ENCODE measurements around the gene UBE2Z. TPM values are rescaled to one million over a fixed set of nuclear protein-coding genes. Genes with fewer than 3 reads are reported as not detected.

Gene UBE2Z
- total and polyA plus RNA-seq, 9 of the 15 experiments (the other 6 are each of a cell fraction or from before 2014, with no cell fraction given) = 11.8 to 89.0 (median 38.2) TPM

GRCh38 chr17:48908047-48908843, at the start of gene UBE2Z (continued):
- TF ChIP-seq TOE1 (IDR thresholded peaks at IDR 0.05; ENCODE audit: borderline replicate concordance) (peak; percentile 56; the same call in 1 of the 2 replicates), TOE1 (CRISPR knock-in tag; IDR thresholded peaks at IDR 0.05; ENCODE audit: borderline replicate concordance, low read depth) (no peak), BMI1 (IDR thresholded peaks at IDR 0.05; ENCODE audit: low read length) (no peak), COPS2 (conservative IDR thresholded peaks at IDR 0.05) (no peak), HDGF (IDR thresholded peaks at IDR 0.05) (peak; percentile 88; the same call in 1 of the 2 replicates), ZNF347 (CRISPR knock-in tag; IDR thresholded peaks at IDR 0.05; ENCODE audit: low read depth) (no peak), PCBP2 (IDR thresholded peaks at IDR 0.05; ENCODE audit: low read depth, low read length, poor library complexity, severe bottlenecking) (no peak), VEZF1 (CRISPR knock-in tag; IDR thresholded peaks at IDR 0.05) (peak; percentile 93), BCL6 (CRISPR knock-in tag; IDR thresholded peaks at IDR 0.05) (no peak), HMG20A (CRISPR knock-in tag; conservative IDR thresholded peaks at IDR 0.05) (no peak), ZNF696 (CRISPR knock-in tag; conservative IDR thresholded peaks at IDR 0.05) (no peak), ZNF23 (CRISPR knock-in tag; IDR thresholded peaks at IDR 0.05) (no peak), CBX3 (IDR thresholded peaks at IDR 0.05; ENCODE audit: borderline replicate concordance in 1 of 2, low read length in 2 of 2) (no peak), RFX1 (IDR thresholded peaks at IDR 0.05) (no peak), HNRNPL (IDR thresholded peaks at IDR 0.05; ENCODE audit: low read depth, low read length) (no peak), ARID2 (IDR thresholded peaks at IDR 0.05) (no peak), KAT7 (CRISPR knock-in tag; IDR thresholded peaks at IDR 0.05; ENCODE audit: borderline replicate concordance) (no peak), PML (IDR thresholded peaks at IDR 0.05; ENCODE audit: low read length) (peak; percentile 62; the same call in 1 of the 2 replicates), ZNF778 (CRISPR knock-in tag; IDR thresholded peaks at IDR 0.05) (no peak), NKRF (IDR thresholded peaks at IDR 0.05; ENCODE audit: borderline replicate concordance) (peak; percentile 76; the same call in 1 of the 2 replicates), ZNF57 (CRISPR knock-in tag; IDR thresholded peaks at IDR 0.05) (no peak), ZNF121 (CRISPR knock-in tag; conservative IDR thresholded peaks at IDR 0.05) (no peak), SPI1 (IDR thresholded peaks at IDR 0.05; ENCODE audit: borderline replicate concordance, low read depth, low read length) (peak; percentile 47; the same call in 1 of the 2 replicates), TAF7 (tag; IDR thresholded peaks at IDR 0.05) (peak; percentile 31), ZNF77 (CRISPR knock-in tag; IDR thresholded peaks at IDR 0.05) (no peak), NFRKB (IDR thresholded peaks at IDR 0.05; ENCODE audit: low read depth) (peak; percentile 86)
- TF ChIP-seq, protein P1, sequence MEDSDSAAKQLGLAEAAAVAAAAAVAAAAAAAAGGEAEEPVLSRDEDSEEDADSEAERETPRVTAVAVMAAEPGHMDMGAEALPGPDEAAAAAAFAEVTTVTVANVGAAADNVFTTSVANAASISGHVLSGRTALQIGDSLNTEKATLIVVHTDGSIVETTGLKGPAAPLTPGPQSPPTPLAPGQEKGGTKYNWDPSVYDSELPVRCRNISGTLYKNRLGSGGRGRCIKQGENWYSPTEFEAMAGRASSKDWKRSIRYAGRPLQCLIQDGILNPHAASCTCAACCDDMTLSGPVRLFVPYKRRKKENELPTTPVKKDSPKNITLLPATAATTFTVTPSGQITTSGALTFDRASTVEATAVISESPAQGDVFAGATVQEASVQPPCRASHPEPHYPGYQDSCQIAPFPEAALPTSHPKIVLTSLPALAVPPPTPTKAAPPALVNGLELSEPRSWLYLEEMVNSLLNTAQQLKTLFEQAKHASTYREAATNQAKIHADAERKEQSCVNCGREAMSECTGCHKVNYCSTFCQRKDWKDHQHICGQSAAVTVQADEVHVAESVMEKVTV (CRISPR knock-in tag; IDR thresholded peaks at IDR 0.05) = no peak
